Liver (tissue), 3 donors: ENCODE results near the gene ZNF148.

ENCODE experiments used
- JUND ChIP-seq, 2 donors: IDR thresholded peaks; 2 replicates each; pipeline ENCODE4 v1.6.1; 2016; ENCODE audit warnings: antibody characterized with exemption in 2 of 2
- RAD21 ChIP-seq, 2 donors: IDR thresholded peaks; 2 replicates each; pipeline ENCODE4 v1.6.1; 2016; ENCODE audit warnings: antibody characterized with exemption in 2 of 2, mild to moderate bottlenecking in 2 of 2
- YY1 ChIP-seq: IDR thresholded peaks from 2 replicates; pipeline ENCODE4 v1.6.1; 2016; ENCODE audit warnings: antibody characterized with exemption, mild to moderate bottlenecking
- ZBTB33 ChIP-seq: IDR thresholded peaks from 2 replicates; pipeline ENCODE4 v1.6.1; 2016; ENCODE audit warnings: antibody characterized with exemption
- TF ChIP-seq, protein P1 (sequence below): fragments of 150-350 bp; IDR thresholded peaks from 2 replicates; pipeline ENCODE4 v1.5.1; 2017; ENCODE audit warnings: improper control_type of control experiment, low read depth, low read length; ENCODE audit not compliant: missing input control
- donor health status: healthy.
- donor health status: healthy.

GRCh38 chr3:125206934-125207333 lies 168.2 kb downstream of the ZNF148 start:
- no peak for TF ChIP-seq YY1
- TF ChIP-seq, protein P1, sequence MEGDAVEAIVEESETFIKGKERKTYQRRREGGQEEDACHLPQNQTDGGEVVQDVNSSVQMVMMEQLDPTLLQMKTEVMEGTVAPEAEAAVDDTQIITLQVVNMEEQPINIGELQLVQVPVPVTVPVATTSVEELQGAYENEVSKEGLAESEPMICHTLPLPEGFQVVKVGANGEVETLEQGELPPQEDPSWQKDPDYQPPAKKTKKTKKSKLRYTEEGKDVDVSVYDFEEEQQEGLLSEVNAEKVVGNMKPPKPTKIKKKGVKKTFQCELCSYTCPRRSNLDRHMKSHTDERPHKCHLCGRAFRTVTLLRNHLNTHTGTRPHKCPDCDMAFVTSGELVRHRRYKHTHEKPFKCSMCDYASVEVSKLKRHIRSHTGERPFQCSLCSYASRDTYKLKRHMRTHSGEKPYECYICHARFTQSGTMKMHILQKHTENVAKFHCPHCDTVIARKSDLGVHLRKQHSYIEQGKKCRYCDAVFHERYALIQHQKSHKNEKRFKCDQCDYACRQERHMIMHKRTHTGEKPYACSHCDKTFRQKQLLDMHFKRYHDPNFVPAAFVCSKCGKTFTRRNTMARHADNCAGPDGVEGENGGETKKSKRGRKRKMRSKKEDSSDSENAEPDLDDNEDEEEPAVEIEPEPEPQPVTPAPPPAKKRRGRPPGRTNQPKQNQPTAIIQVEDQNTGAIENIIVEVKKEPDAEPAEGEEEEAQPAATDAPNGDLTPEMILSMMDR: no peak
- no peak for TF ChIP-seq RAD21 (IDR thresholded peaks at IDR 0.05)
- no peak for TF ChIP-seq JUND (IDR thresholded peaks at IDR 0.05)
- no peak for TF ChIP-seq ZBTB33
